ENCODE results near the gene ZNF853. TPM values are rescaled to one million over a fixed set of nuclear protein-coding genes. Genes with fewer than 3 reads are reported as not detected.

The ZNF853 gene
- total RNA-seq, 1 donor from 2014 or later, result 9.7 TPM

DNA sequence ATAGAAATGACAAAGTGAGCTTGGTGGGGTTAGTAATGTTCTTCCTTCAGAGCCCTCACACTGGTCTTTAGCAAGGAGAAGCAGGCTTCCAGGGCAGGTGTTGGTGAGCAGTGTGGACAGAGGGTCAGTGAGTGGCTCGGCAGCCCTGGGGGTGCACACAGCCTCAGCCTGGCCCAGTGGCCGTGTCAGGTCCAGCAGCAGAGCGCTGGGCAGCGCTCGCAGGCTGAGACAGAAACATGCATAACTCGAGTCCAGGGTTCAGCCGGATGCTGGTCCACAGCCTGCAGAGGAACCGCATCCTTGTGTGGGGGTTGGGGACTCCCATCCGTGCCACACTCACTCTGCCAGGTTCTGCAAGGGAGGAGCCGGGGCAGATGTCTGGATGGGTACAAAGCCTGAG, 11.0 kb upstream of the ZNF853 start:
- H3K27ac Mint-ChIP-seq (ENCODE audit: unreplicated experiment), result peak overlapping the region; percentile 43

DNA sequence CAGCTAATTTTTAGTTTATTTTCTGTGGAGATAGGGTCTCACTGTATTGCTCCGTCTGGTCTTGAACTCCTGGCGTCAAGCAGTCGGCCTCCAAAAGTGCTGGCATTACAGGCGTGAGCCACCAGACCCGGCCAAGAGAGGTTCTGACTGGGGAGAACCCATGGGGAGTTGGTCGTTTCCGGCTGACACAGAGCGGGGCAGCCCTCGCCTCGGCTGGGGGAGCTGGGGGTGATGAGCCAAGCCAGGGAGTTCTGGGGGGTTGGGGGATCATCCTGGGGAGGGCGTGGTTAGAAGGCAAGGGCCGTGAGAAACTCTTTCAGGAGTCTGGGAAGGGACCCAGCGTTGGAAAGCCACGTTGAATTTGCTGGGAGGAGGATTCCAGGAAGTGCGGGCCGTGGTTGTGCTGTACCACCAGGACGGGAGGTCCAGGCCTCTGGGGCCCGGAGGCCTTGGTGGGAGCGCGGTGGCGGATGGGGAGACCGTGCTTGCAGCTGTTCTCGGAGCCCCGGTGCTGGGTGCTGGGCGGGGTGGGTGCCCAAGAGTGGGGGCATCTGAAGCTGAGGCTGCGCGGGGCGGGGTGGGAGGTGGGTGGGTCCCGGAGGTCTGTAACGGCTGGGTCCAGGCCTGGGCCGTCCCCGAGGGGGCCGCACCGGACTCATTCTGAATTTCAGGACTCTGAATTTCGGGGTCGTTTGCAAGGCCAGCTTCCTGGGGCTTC, 8.4 kb upstream of the ZNF853 start:
- Mint-ChIP-seq H3K4me1 (no peaks in the 10 kb centered on the region), H3K27ac (ENCODE audit: unreplicated experiment) (no peak overlapping the region), H3K4me3 (no peak overlapping the region), H3K27me3 (ENCODE audit: low read depth) (no peaks in the 10 kb centered on the region), H3K36me3 (ENCODE audit: low read depth) (peaks cover 11% of the 10 kb centered on the region), H3K9me3 (no peaks in the 10 kb centered on the region)
- no peak for DNase-seq (ENCODE audit: low read depth, low spot score)
- TF ChIP-seq, protein P1, sequence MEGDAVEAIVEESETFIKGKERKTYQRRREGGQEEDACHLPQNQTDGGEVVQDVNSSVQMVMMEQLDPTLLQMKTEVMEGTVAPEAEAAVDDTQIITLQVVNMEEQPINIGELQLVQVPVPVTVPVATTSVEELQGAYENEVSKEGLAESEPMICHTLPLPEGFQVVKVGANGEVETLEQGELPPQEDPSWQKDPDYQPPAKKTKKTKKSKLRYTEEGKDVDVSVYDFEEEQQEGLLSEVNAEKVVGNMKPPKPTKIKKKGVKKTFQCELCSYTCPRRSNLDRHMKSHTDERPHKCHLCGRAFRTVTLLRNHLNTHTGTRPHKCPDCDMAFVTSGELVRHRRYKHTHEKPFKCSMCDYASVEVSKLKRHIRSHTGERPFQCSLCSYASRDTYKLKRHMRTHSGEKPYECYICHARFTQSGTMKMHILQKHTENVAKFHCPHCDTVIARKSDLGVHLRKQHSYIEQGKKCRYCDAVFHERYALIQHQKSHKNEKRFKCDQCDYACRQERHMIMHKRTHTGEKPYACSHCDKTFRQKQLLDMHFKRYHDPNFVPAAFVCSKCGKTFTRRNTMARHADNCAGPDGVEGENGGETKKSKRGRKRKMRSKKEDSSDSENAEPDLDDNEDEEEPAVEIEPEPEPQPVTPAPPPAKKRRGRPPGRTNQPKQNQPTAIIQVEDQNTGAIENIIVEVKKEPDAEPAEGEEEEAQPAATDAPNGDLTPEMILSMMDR (conservative IDR thresholded peaks at IDR 0.05), result no peak

More for the DNA sequence above, 11.0 kb upstream of the ZNF853 start:
- Mint-ChIP-seq H3K4me3 (peak overlapping the region; percentile 34), H3K4me1 (no peaks in the 10 kb centered on the region), H3K9me3 (no peaks in the 10 kb centered on the region), H3K36me3 (ENCODE audit: low read depth) (peaks cover 7% of the 10 kb centered on the region), H3K27me3 (ENCODE audit: low read depth) (no peaks in the 10 kb centered on the region)
- DNase-seq (ENCODE audit: low read depth, low spot score), result no peak
- TF ChIP-seq, protein P1 (conservative IDR thresholded peaks at IDR 0.05), result no peak

DNA sequence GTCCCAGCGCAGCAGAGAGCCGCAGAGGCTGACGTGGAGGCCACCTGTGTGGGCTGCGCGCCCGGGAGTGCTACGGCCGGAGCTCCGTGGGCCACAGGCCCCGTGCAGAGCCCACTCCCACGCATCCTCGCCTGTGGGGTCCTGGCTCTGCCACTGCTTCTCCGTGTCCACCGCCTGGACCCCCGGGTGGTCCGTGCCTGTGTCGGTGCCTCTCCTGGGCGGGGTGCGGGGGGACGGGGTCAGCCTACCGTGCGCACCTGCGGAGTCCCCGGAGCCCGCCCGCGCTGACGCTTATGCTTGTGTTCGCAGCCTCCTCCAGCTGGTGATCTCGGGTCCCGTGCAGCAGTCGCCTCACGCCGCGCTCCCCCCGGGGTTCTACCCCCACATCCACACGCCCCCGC, 7.8 kb upstream of the ZNF853 start:
- Mint-ChIP-seq H3K9me3 (no peaks in the 10 kb centered on the region), H3K27me3 (ENCODE audit: low read depth) (peaks cover 2% of the 10 kb centered on the region), H3K4me3 (no peak overlapping the region), H3K27ac (ENCODE audit: unreplicated experiment) (no peak overlapping the region), H3K36me3 (ENCODE audit: low read depth) (peaks cover 8% of the 10 kb centered on the region), H3K4me1 (no peaks in the 10 kb centered on the region)
- DNase-seq (ENCODE audit: low read depth, low spot score), result no peak
- TF ChIP-seq, protein P1 (conservative IDR thresholded peaks at IDR 0.05), result no peak

DNA sequence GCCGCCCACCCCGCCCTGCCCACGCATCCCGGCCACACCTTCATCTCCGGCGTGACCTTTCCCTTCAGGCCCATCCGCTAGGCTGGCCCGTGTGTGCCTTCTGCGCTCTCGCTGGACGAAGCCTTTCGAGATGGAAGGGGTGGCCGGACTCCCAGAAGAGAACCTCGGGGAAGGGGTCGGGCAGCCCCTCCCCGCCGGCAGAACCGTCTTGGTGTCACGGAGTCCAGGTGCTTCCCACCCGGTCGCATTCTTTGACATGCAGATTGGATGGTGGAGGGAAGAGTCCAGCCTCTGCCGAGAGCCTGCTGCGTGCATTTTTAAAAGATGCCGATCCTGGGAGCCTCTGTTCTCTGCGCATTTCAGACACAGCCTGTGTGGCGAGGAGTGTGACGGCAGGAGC, 7.3 kb upstream of the ZNF853 start:
- Mint-ChIP-seq H3K9me3 (no peaks in the 10 kb centered on the region), H3K27ac (ENCODE audit: unreplicated experiment) (no peak overlapping the region), H3K4me1 (no peaks in the 10 kb centered on the region), H3K4me3 (no peak overlapping the region), H3K27me3 (ENCODE audit: low read depth) (peaks cover 4% of the 10 kb centered on the region), H3K36me3 (ENCODE audit: low read depth) (peaks cover 8% of the 10 kb centered on the region)
- DNase-seq (ENCODE audit: low read depth, low spot score), result no peak
- TF ChIP-seq, protein P1 (conservative IDR thresholded peaks at IDR 0.05), result no peak

DNA sequence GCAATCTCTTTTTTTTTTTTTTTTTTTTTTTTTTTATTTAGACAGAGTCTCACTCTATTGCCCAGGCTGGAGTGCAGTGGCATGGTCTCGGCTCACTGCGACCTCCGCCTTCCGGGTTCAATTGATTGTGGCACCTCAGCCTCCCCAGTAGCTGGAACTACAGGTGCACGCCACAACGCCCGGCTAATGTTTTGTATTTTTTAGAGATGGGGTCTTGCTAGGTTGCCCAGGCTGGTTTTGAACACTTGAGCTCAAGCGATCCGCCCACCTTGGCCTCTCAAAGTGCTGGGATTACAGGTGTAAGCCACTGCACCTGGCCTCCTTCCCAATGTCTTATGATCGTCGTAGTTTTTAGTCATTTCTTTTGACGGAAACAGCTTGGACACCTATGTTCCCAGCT, 6.6 kb upstream of the ZNF853 start:
- H3K36me3 Mint-ChIP-seq (ENCODE audit: low read depth), result peaks cover 8% of the 10 kb centered on the region
- peaks cover 4% of the 10 kb centered on the region for H3K27me3 Mint-ChIP-seq (ENCODE audit: low read depth)
- no peak overlapping the region for H3K27ac Mint-ChIP-seq (ENCODE audit: unreplicated experiment)
- no peak overlapping the region for H3K4me3 Mint-ChIP-seq
- H3K4me1 Mint-ChIP-seq, result no peaks in the 10 kb centered on the region
- no peaks in the 10 kb centered on the region for H3K9me3 Mint-ChIP-seq
- no peak for DNase-seq (ENCODE audit: low read depth, low spot score)
- TF ChIP-seq, protein P1 (conservative IDR thresholded peaks at IDR 0.05), result no peak

All from neural crest cell (in vitro differentiated cells).